HG03196 (cell line): Measurements from ENCODE around the gene E2F4.

Experiments used
- ATAC-seq: cut with Tn5 transposase; IDR thresholded peaks from one replicate; pipeline ENCODE4 v1.9.1; 2021; ENCODE audit not compliant: unreplicated experiment

Gene E2F4

DNA sequence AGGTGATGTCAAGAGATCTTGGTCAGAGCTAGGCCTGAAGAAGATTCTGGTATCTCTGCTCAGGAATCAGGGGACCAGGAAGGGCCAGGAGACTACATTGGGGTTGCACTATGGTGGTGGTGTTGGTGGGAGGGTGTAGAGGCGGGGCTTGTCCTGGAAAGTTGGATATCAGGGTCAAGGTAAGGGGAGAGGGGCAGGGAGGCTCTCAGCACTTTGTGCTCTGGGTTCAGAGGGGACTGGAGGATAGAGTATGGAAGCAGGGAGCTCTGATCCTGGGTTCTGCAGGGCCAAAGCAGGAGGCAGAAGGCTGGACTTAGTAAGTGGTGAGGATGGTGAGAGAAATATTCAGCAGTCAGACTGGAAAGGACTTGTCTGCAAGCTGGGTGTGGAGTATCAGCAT lies 18.6 kb upstream of the E2F4 start:
- ATAC-seq: no peak

GRCh38 chr16:67173808-67174705 lies 17.9 kb upstream of the E2F4 start:
- peak; percentile 38 for ATAC-seq

- ATAC-seq: no peak
Observed at GRCh38 chr16:67174706-67175231, 17.2 kb upstream of the E2F4 start.

GRCh38 chr16:67176662-67177061 lies 15.3 kb upstream of the E2F4 start:
- ATAC-seq: no peak

DNA sequence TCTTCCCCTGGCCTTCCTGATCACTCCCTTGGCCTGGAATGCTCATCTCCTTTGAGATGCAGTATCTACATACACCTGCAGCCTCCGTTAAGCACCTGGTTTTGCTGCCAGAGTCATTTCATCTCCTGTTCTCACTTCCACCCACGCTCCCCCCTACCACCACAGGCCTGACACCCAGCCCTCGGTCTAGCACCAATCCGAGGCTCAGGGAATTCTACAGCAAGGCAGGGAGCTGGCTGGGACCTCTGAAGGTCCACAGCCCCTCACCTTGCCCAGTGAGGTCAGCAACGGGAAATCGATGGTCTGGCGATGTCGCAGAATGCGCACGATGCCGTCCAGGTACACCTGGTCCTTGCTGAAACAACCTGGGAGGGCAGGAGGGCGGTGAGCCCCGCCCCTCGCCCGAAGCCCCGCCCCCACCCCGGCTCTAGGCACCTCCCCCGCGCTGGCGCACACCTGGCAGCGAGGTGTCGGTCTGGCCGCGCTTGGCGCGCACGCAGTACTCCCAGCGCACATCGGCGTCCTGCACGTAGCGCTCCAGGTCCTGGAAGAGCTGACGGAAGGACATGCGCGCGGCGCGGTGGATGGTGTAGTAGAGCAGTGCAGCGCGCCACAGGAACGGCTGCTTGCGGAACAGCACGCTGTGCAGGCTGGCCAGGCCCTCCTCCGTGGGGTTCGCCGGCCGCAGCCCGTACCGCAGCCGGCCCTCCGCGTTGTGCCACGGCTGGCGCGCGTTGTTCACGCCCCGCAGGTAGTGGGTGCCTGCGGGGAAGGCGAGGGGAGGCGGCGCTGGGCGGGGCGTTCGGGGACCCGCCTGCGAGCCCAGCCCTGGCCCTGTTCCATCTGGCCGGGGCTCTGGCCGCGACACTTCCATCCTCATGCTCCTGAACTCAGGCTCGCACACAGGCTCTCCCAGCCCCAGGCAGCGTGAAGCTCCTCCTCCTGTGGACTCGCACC lies 13.9 kb upstream of the E2F4 start:
- ATAC-seq: no peak

- ATAC-seq: no peak
Observed at GRCh38 chr16:67179421-67180080, 12.4 kb upstream of the E2F4 start.

DNA sequence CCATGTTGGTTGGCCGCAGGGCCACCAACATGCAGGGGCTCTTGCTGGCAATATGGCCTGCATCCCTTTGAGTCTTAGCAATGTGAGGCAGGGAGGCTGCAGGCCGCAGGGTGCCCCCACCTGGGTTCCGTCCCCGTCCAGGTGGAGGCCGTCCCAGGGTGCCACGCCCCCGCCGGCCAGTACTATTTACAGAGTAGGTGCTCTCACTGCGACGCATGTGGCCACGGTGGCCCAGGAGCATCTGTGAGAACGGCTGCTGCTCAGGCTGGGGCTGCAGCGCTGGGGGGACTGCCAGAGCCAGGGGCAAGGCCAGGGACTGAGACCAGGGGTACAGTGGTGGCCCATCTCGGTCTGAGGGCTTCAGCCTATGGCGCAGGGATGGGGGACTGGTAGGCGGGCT lies 11.8 kb upstream of the E2F4 start:
- no peak for ATAC-seq

DNA sequence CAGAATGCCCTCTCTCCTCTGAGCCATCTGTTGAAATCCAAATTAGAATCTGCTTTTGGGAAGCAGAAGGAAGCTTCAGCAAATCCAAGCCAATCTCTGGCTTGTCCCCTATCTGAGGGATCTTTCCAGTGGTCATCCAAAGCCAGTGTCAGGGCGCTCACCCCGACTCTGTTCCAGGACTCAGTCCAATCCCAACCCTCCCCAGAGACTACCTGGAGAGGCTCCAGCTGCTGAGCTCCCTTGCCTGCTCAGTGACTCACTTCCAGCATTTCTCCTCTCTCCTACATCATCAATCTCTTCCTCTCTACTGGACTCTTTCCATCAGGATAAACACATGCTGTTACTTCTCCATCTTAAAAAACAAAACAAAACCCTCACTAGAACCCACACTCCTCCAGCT lies 10.6 kb upstream of the E2F4 start:
- ATAC-seq: no peak

DNA sequence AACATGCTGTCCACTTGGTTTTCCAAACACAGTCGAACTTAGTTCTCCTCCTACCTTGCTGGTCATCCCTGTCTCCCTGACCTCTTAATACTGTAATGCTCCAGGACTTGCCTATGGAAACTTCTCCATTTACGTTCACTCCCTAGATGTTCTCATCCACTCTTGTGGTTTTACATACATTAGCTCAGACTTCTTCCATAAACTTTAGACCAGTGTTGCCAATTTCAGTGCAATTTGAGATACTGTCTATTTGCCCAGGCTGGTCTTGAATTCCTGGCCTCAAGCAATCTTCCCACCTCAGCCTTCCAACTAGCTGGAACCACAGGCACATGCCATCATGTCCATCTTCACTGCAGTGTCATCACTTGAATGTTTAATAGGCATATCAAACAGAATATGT lies 9.7 kb upstream of the E2F4 start:
- ATAC-seq: no peak

- ATAC-seq: no peak
Observed at GRCh38 chr16:67183284-67183626, 8.7 kb upstream of the E2F4 start.

DNA sequence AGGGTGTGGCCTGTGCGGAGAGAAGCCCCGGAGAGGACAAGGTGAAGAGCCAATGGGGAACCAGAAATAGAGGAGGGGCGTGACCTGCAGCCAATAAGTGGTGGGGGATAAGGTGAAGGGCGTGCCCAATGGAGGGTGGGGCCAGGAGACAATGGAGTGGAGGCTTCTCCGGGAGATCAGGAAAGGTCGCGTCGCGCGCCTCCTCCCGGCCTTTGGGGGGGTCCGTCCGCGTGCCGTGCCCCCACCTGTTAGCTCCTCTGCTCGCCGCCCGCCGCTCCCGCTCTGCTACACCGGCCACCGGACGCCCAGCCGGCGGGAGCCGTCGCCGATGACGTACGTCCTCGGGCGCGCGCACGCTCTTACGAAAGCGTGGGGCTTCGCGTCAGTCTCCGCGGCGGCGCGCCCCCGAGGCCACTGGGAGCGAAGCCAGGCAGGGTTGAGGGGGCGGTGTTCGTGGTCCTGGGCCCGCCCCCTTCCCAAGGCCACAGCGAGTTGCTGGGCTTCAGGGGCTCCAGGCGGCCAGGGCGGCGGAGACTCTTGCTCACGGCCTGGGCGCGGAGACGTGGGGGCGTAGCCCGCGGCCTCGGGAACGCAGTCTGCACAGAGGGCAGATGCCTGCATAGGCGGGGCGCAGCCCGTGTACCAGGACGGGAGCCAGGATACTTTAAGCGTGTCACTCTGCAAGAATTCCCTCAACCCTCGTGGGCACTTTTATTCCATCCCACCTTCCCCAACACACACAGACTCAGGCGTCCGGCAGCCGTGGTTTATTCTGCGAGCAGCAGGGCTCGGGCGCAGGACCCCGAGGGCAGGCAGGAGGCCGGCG lies 8.1 kb upstream of the E2F4 start, which contains the start of gene MATCAP1:
Gene MATCAP1, minus strand, starts transcription at position 337 of the 826 bp plus-strand sequence. CDS start 3,353 bp downstream, outside the sequence.
- ATAC-seq: peak; percentile 86

- peak; percentile 9 for ATAC-seq
Observed at GRCh38 chr16:67184453-67184994, 7.4 kb upstream of the E2F4 start.

GRCh38 chr16:67184995-67185650 lies 6.8 kb upstream of the E2F4 start:
- ATAC-seq: peak; percentile 27

DNA sequence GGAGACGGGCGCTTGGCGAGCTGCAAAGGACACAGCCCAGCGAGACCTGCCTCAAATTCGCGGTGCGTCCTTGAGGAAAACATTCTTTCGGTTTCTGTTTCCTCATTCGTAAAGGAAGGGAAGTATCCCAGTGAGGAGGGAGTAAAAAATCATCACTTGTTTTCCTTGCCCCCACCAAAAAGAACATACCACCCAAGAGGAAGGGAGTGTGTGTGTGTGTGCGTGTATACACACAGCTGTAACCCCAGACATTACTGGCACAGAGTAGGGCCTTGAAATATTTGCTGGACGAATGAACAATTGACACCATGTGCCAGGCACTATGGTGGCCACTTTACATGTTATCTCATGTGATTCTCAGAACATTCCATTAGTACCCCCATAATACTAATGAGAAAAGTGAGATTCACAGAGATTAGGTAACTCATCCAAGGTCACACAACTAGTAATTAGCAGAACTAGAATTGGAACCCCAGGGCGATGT lies 6.3 kb upstream of the E2F4 start:
- no peak for ATAC-seq

- no peak for ATAC-seq
Observed at GRCh38 chr16:67186550-67186950, 5.4 kb upstream of the E2F4 start.

DNA sequence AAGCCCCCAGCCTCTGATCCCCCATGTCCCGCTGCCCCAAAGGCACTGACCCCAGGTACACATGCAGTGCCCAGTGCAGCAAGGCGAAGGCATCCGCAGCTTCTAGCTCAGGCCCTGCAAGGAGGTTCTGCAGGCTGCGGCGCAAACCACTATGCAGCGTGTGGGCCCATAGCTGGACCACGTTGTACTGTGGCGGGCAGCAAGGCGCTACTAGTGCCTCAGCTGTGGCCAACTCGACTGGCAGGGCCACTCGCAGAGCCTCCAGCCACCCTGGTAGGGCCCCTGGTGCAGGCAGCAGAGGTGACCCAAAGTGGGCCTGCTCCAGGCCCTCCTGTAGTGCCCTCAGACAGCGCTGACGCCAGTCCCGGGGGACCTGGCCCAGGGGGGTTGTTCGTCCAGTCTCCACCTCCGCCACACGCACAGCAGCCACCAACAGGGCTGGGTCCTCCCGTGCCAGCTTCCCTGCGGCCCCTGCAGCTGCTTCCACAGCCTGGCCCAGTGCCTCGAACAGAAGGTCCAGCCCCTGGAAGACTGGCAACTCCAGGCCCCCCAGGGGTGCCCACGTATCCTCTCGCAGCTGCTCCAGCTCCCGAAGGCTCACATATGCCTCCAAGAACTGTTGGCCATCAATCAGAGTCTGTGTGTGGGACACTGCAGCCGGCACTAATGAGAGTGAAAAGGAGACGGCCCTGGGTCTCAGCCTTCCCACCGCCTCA lies 4.6 kb upstream of the E2F4 start:
- no peak for ATAC-seq

DNA sequence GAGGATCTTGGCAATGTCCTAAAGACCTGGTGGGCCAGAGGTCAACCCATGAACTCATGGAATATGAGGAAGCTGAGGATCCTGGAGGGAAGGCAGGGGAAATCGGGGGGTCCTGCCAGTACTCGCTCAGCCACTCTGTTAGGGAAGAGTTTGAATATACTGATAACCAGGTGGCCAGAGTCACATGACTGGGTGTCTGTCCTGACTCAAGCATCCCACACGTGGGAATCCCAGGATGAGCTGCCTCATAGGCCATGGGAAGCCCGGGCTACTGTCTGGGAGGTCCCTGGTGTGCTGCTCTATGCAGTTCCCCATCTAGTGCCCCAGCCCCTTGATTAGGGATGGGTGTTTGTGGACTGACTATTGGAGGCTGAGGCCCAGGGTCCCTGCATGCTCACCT lies 3.6 kb upstream of the E2F4 start:
- ATAC-seq: no peak

- no peak for ATAC-seq
Observed at GRCh38 chr16:67188798-67189197, 3.2 kb upstream of the E2F4 start.

GRCh38 chr16:67190041-67190440 lies 1.9 kb upstream of the E2F4 start, which contains the start of gene EXOC3L1:
EXOC3L1 (minus strand) TSS chr16:67190136; CDS start chr16:67189676, 460 bp downstream.
- ATAC-seq: no peak
